GM23248 (cell line): ENCODE results near the gene FGD2. TPM values are rescaled to one million over a fixed set of nuclear protein-coding genes. Genes with fewer than 3 reads are reported as not detected.
"Not testable (repeated sequence)": the region's sequence is repeated elsewhere in the genome, so short reads cannot be mapped to it uniquely, and the experiment has no call there.

ENCODE experiments used
- DNase-seq: peaks from one replicate; pipeline ENCODE4 v3.0.0-alpha.2; 2015
- H2AFZ ChIP-seq: fragments of 200-600 bp; sonication (generic); 2 replicates; pipeline ENCODE4 v1.6.1; 2016; ENCODE audit warnings: antibody characterized with exemption
- H3F3A ChIP-seq: fragments of 200-600 bp; sonication (generic); 2 replicates; pipeline ENCODE4 v1.6.1; 2016; ENCODE audit warnings: mild to moderate bottlenecking, antibody characterized with exemption, mixed run types; ENCODE audit not compliant: insufficient read depth
- H3K27ac ChIP-seq: fragments of 200-600 bp; sonication (generic); 2 replicates; pipeline ENCODE4 v1.5.1; 2016; ENCODE audit warnings: mild to moderate bottlenecking
- H3K27me3 ChIP-seq: fragments of 200-600 bp; sonication (generic); replicated peaks from 2 replicates; pipeline ENCODE4 v1.6.1; 2016; ENCODE audit warnings: mild to moderate bottlenecking; ENCODE audit not compliant: insufficient read depth
- H3K36me3 ChIP-seq: fragments of 200-600 bp; sonication (generic); 2 replicates; pipeline ENCODE4 v1.6.1; 2016; ENCODE audit warnings: low read depth, mild to moderate bottlenecking
- H3K4me1 ChIP-seq: fragments of 200-600 bp; sonication (generic); 2 replicates; pipeline ENCODE4 v1.6.1; 2016; ENCODE audit warnings: mild to moderate bottlenecking; ENCODE audit not compliant: insufficient read depth
- H3K4me2 ChIP-seq: fragments of 200-600 bp; sonication (generic); one replicate; pipeline ENCODE4 v1.6.1; 2016; ENCODE audit warnings: mild to moderate bottlenecking; ENCODE audit not compliant: unreplicated experiment
- H3K4me3 ChIP-seq: fragments of 200-600 bp; sonication (generic); 2 replicates; pipeline ENCODE4 v1.5.1; 2016; ENCODE audit warnings: mild to moderate bottlenecking
- H3K79me2 ChIP-seq: fragments of 200-600 bp; sonication (generic); 2 replicates; pipeline ENCODE4 v1.6.1; 2016; ENCODE audit warnings: mild to moderate bottlenecking; ENCODE audit not compliant: insufficient read depth
- H3K9ac ChIP-seq: fragments of 200-600 bp; sonication (generic); 2 replicates; pipeline ENCODE4 v1.6.1; 2016; ENCODE audit warnings: mild to moderate bottlenecking
- H3K9me2 ChIP-seq: fragments of 200-600 bp; sonication (generic); 2 replicates; pipeline ENCODE4 v1.6.1; 2016; ENCODE audit warnings: mixed run types, mild to moderate bottlenecking, moderate library complexity; ENCODE audit not compliant: insufficient read depth
- H3K9me3 ChIP-seq: fragments of 200-600 bp; sonication (generic); one replicate; pipeline ENCODE4 v1.6.1; 2017; ENCODE audit warnings: low read depth
- H4K20me1 ChIP-seq: fragments of 200-600 bp; sonication (generic); 2 replicates; pipeline ENCODE4 v1.6.0; 2016; ENCODE audit not compliant: insufficient read depth
- EZH2 ChIP-seq: fragments of 200-600 bp; sonication (generic); IDR thresholded peaks from 2 replicates; pipeline ENCODE4 v1.6.1; 2018; ENCODE audit warnings: antibody characterized with exemption, mild to moderate bottlenecking; ENCODE audit not compliant: insufficient read depth, poor library complexity, severe bottlenecking
- EZH2phosphoT487 ChIP-seq: fragments of 200-600 bp; sonication (generic); IDR thresholded peaks from 2 replicates; pipeline ENCODE4 v1.6.1; 2018; ENCODE audit warnings: antibody characterized with exemption, moderate library complexity, mild to moderate bottlenecking, low read depth; ENCODE audit not compliant: insufficient read depth
- WGBS, 2 experiments: methylation state at CpG; one replicate each; pipeline ENCODE4 v1.1.6; 2015 to 2017; ENCODE audit warnings: low lambda C conversion rate in 2 of 2, low coverage in 1 of 2; ENCODE audit errors: missing lambda C conversion rate in 2 of 2; 5-methylcytosine and 5-hydroxymethylcytosine counted together
- in situ Hi-C: fragments of 300-500 bp; cut with MboI; formaldehyde crosslinking; loops from 2 replicates; pipeline ENCODE4 v1.15.0; 2020
- polyA plus RNA-seq: library from polyadenylated mRNA; unstranded; fragments of >200 nt; fragmentation: Nextera tagmentation; extraction: Ambion mirVana; gene quantifications from 2 replicates; pipeline ENCODE4 v1.2.1, GENCODE V29; 2016
- total RNA-seq: library from RNA; depleted of rRNA; stranded (reverse); fragments of >200 nt; shearing (Covaris generic); gene quantifications from 2 replicates; pipeline ENCODE4 v1.2.3, GENCODE V29; 2014

FGD2 gene
- total and polyA plus RNA-seq, 2 experiments from 2014 or later, result not detected

GRCh38 chr6:37042150-37042549 is 36.7 kb downstream of the FGD2 start:
- DNase-seq, result no peak
- H3K27me3 ChIP-seq, result no peaks in the 10 kb centered on the region
- H3K9ac ChIP-seq, result no peak overlapping the region
- H3K79me2 ChIP-seq, result no peaks in the 10 kb centered on the region
- no peak overlapping the region for H3K4me3 ChIP-seq
- no peaks in the 10 kb centered on the region for H3K9me3 ChIP-seq
- no peak overlapping the region for H3K4me2 ChIP-seq
- in situ Hi-C loops, result no loop called here
- no peaks in the 10 kb centered on the region for H3K36me3 ChIP-seq
- H2AFZ ChIP-seq, result no peak overlapping the region
- H3K4me1 ChIP-seq, result no peaks in the 10 kb centered on the region; the same call in 1 of the 2 replicates
- 67 to 79% methylated on average over 3 of the region's 3 CpGs for WGBS, 2 experiments
- TF ChIP-seq EZH2 (no peak), EZH2phosphoT487 (no peak)
- no peaks in the 10 kb centered on the region for H3K9me2 ChIP-seq
- no peak overlapping the region for H3K27ac ChIP-seq
- H3F3A ChIP-seq, result no peaks in the 10 kb centered on the region
- H4K20me1 ChIP-seq, result no peaks in the 10 kb centered on the region

- WGBS, 2 experiments, result 89% methylated on average over 3 of the region's 3 CpGs
- H3K9me2 ChIP-seq, H3K9me3 ChIP-seq, DNase-seq, H3F3A ChIP-seq, H3K36me3 ChIP-seq, H3K4me3 ChIP-seq, H3K79me2 ChIP-seq, H3K9ac ChIP-seq, H3K27ac ChIP-seq, in situ Hi-C loops, H3K4me1 ChIP-seq, H4K20me1 ChIP-seq, H3K27me3 ChIP-seq, H2AFZ ChIP-seq, H3K4me2 ChIP-seq: not testable (repeated sequence)
Observed at GRCh38 chr6:37043091-37043490, 37.6 kb downstream of the FGD2 start.

- H3K79me2 ChIP-seq, result no peaks in the 10 kb centered on the region
- no peak overlapping the region for H3K9ac ChIP-seq
- H3K27ac ChIP-seq, result no peak overlapping the region
- no peaks in the 10 kb centered on the region for H4K20me1 ChIP-seq
- no peak overlapping the region for H3K4me2 ChIP-seq
- in situ Hi-C loops, result no loop called here
- peaks cover 5% of the 10 kb centered on the region; the same call in 1 of the 2 replicates for H3K4me1 ChIP-seq
- 70% methylated on average over 5 of the region's 5 CpGs for WGBS, 2 experiments
- no peaks in the 10 kb centered on the region for H3K36me3 ChIP-seq
- no peak overlapping the region for H3K4me3 ChIP-seq
- H3K9me2 ChIP-seq, result no peaks in the 10 kb centered on the region
- H3K27me3 ChIP-seq, result no peaks in the 10 kb centered on the region
- TF ChIP-seq EZH2, result no peak
- no peak for TF ChIP-seq EZH2phosphoT487
- peaks cover 4% of the 10 kb centered on the region; the same call in 1 of the 2 replicates for H3F3A ChIP-seq
- H2AFZ ChIP-seq, result no peak overlapping the region
- DNase-seq, result no peak
- H3K9me3 ChIP-seq, result no peaks in the 10 kb centered on the region
Observed at GRCh38 chr6:37047346-37047688, 41.9 kb downstream of the FGD2 start.

GRCh38 chr6:37047689-37048402 is 42.4 kb downstream of the FGD2 start:
- H4K20me1 ChIP-seq, result no peaks in the 10 kb centered on the region
- no peak overlapping the region for H3K9ac ChIP-seq
- no peaks in the 10 kb centered on the region for H3K27me3 ChIP-seq
- no peak overlapping the region for H3K27ac ChIP-seq
- peaks cover 4% of the 10 kb centered on the region; the same call in 1 of the 2 replicates for H3F3A ChIP-seq
- H2AFZ ChIP-seq, result no peak overlapping the region
- WGBS, 2 experiments, result 84 to 88% methylated on average over 9 to 10 of the region's 10 CpGs
- H3K9me3 ChIP-seq, result no peaks in the 10 kb centered on the region
- no peak overlapping the region for H3K4me3 ChIP-seq
- H3K36me3 ChIP-seq, result no peaks in the 10 kb centered on the region
- H3K4me1 ChIP-seq, result peaks cover 5% of the 10 kb centered on the region; the same call in 1 of the 2 replicates
- no peaks in the 10 kb centered on the region for H3K79me2 ChIP-seq
- DNase-seq, result no peak
- H3K4me2 ChIP-seq, result no peak overlapping the region
- TF ChIP-seq EZH2phosphoT487 (no peak), EZH2 (no peak)
- in situ Hi-C loops, result no loop called here
- H3K9me2 ChIP-seq, result no peaks in the 10 kb centered on the region
